Transverse colon (tissue), 3 donors: ENCODE results near the gene SMAD2.

Source experiments
- CTCF ChIP-seq, 5 experiments: fragments of 200-600 bp in 3 of 5; fragments of 450-650 bp in 2 of 5; sonication (generic) in 3 of 5; IDR thresholded peaks; 1 replicate in 2 of 5; 2 replicates in 3 of 5; pipeline ENCODE4 v1.5.1; 2016 to 2017; ENCODE audit warnings: antibody characterized with exemption in 5 of 5, inconsistent platforms in 3 of 5, mild to moderate bottlenecking in 2 of 5, moderate library complexity in 1 of 5
- EP300 ChIP-seq: sonication (generic); formaldehyde crosslinking; IDR thresholded peaks from one replicate; pipeline ENCODE4 v1.6.1; 2017; ENCODE audit warnings: antibody characterized with exemption, low read depth
- POLR2A ChIP-seq: fragments of 450-650 bp; IDR thresholded peaks from one replicate; pipeline ENCODE4 v1.6.1; 2016; ENCODE audit warnings: antibody characterized with exemption, mild to moderate bottlenecking, moderate library complexity

GRCh38 chr18:47901624-47902362 is 28.7 kb downstream of the SMAD2 start:
- TF ChIP-seq EP300, result no peak
- TF ChIP-seq CTCF (IDR thresholded peaks at IDR 0.05), result no peak
- no peak for TF ChIP-seq POLR2A
